SK-N-SH (cell line): ENCODE results near the gene HYLS1. TPM values are rescaled to one million over a fixed set of nuclear protein-coding genes. Genes with fewer than 3 reads are reported as not detected.

ENCODE experiments used
- CTCF ChIA-PET: fragments of 300-600, 350-600 bp; formaldehyde crosslinking; extraction: SDS; loops from one replicate; lab custom pipeline; 2021; lab: Yijun Ruan, JAX
- POLR2A ChIA-PET: fragments of 350-600 bp; sonication (Branson Sonifier 250); formaldehyde crosslinking; extraction: SDS; loops from one replicate; lab custom pipeline; 2020; ENCODE audit warnings: antibody characterized with exemption, inconsistent platforms; lab: Yijun Ruan, JAX
- DNase-seq: peaks from one replicate; pipeline ENCODE4 v3.0.0; 2012
- H2AFZ ChIP-seq: fragments of 200-600 bp; sonication (generic); 2 replicates; pipeline ENCODE4 v1.8.1; 2016; ENCODE audit warnings: antibody characterized with exemption, mild to moderate bottlenecking, low read depth
- H3F3A ChIP-seq: fragments of 200-600 bp; sonication (generic); replicated peaks from 2 replicates; pipeline ENCODE3; 2016; ENCODE audit warnings: antibody characterized with exemption, mild to moderate bottlenecking; ENCODE audit not compliant: insufficient read depth
- H3K27ac ChIP-seq, 2 experiments: fragments of 200-500 bp in 1 of 2; fragments of 200-600 bp in 1 of 2; sonication (Bioruptor generic) in 1 of 2; sonication (generic), shearing (Covaris generic) in 1 of 2; 2 replicates each; pipeline versions ENCODE4 v1.5.1 to v1.6.1; 2014 to 2016; ENCODE audit warnings: low read depth in 2 of 2, inconsistent platforms in 1 of 2, low read length in 1 of 2, mild to moderate bottlenecking in 1 of 2, mixed read lengths in 1 of 2
- H3K27me3 ChIP-seq: fragments of 200-600 bp; sonication (generic), shearing (Covaris generic); 2 replicates; pipeline ENCODE4 v1.6.1; 2016; ENCODE audit warnings: mixed run types; ENCODE audit not compliant: insufficient read depth
- H3K36me3 ChIP-seq, 2 experiments: fragments of 200-500 bp in 1 of 2; fragments of 200-600 bp in 1 of 2; sonication (Bioruptor generic) in 1 of 2; sonication (generic) in 1 of 2; replicated peaks in 1 of 2; 2 replicates each; pipeline versions ENCODE3 to v1.5.1; 2014 to 2016; ENCODE audit warnings: low read length in 1 of 2, mild to moderate bottlenecking in 1 of 2; ENCODE audit not compliant: insufficient read depth in 2 of 2, control insufficient read depth in 1 of 2
- H3K4me1 ChIP-seq, 2 experiments: fragments of 200-500 bp in 1 of 2; fragments of 200-600 bp in 1 of 2; sonication (Bioruptor generic) in 1 of 2; sonication (generic), shearing (Covaris generic) in 1 of 2; 2 replicates each; pipeline versions ENCODE4 v1.5.1 to v1.6.1; 2014 to 2016; ENCODE audit warnings: low read depth in 1 of 2, low read length in 1 of 2, mixed run types in 1 of 2; ENCODE audit not compliant: insufficient read depth in 2 of 2, control insufficient read depth in 1 of 2
- H3K4me2 ChIP-seq: fragments of 200-600 bp; sonication (generic), shearing (Covaris generic); 2 replicates; pipeline ENCODE4 v1.6.1; 2017; ENCODE audit warnings: mixed run types
- H3K4me3 ChIP-seq, 2 experiments: fragments of 200-500 bp in 1 of 2; fragments of 200-600 bp in 1 of 2; sonication (Bioruptor generic) in 1 of 2; sonication (generic), shearing (Covaris generic) in 1 of 2; 2 replicates each; pipeline versions ENCODE4 v1.5.1 to v1.8.1; 2014 to 2016; ENCODE audit warnings: low read depth in 2 of 2, inconsistent platforms in 1 of 2, low read length in 1 of 2, mild to moderate bottlenecking in 1 of 2, mixed read lengths in 1 of 2, moderate library complexity in 1 of 2
- H3K79me2 ChIP-seq: fragments of 200-600 bp; sonication (generic); 2 replicates; pipeline ENCODE4 v1.8.1; 2017; ENCODE audit warnings: mild to moderate bottlenecking; ENCODE audit not compliant: insufficient read depth
- H3K9ac ChIP-seq: fragments of 200-600 bp; sonication (generic); 2 replicates; pipeline ENCODE4 v1.6.1; 2017; ENCODE audit warnings: mixed run types
- H3K9me2 ChIP-seq: fragments of 200-600 bp; sonication (generic); 2 replicates; pipeline ENCODE4 v1.6.1; 2017; ENCODE audit warnings: mixed run types
- H3K9me3 ChIP-seq: fragments of 200-600 bp; sonication (generic); 2 replicates; pipeline ENCODE4 v1.6.1; 2017; ENCODE audit warnings: mixed run types, mild to moderate bottlenecking, moderate library complexity
- H4K20me1 ChIP-seq: fragments of 200-600 bp; sonication (generic); 2 replicates; pipeline ENCODE4 v1.6.1; 2017; ENCODE audit warnings: mild to moderate bottlenecking, mixed run types; ENCODE audit not compliant: insufficient read depth
- EP300 ChIP-seq, 2 experiments: IDR thresholded peaks; 2 replicates each; pipeline versions ENCODE4 v1.4.0 to v1.6.1; 2012; ENCODE audit warnings: borderline replicate concordance in 1 of 2, low read depth in 1 of 2, low read length in 1 of 2
- FOSL2 ChIP-seq: IDR thresholded peaks from 2 replicates; pipeline ENCODE4 v1.4.0; 2012; ENCODE audit warnings: low read depth, mild to moderate bottlenecking, moderate library complexity, borderline replicate concordance
- FOXJ3 ChIP-seq: sonication (generic); formaldehyde crosslinking; IDR thresholded peaks from 2 replicates; pipeline ENCODE4 v1.5.1; 2020; ENCODE audit warnings: mild to moderate bottlenecking, missing genetic modification reagents
- GATA2 ChIP-seq: sonication (generic); formaldehyde crosslinking; IDR thresholded peaks from 2 replicates; pipeline ENCODE4 v1.5.0; 2020; ENCODE audit warnings: mild to moderate bottlenecking, missing genetic modification reagents
- MXI1 ChIP-seq: IDR thresholded peaks from 2 replicates; pipeline ENCODE4 v1.6.1; 2012; ENCODE audit warnings: mild to moderate bottlenecking, low read depth, low read length, improper control_type of control experiment
- NFIC ChIP-seq: IDR thresholded peaks from 2 replicates; pipeline ENCODE4 v1.4.0; 2012; ENCODE audit warnings: borderline replicate concordance
- NRF1 ChIP-seq: IDR thresholded peaks from 2 replicates; pipeline ENCODE4 v1.6.1; 2012; ENCODE audit warnings: low read depth, mild to moderate bottlenecking, low read length
- RCOR1 ChIP-seq: fragments of 150-350 bp; IDR thresholded peaks from 2 replicates; pipeline ENCODE4 v1.6.1; 2017; ENCODE audit warnings: antibody characterized with exemption, low read length
- RFX5 ChIP-seq: IDR thresholded peaks from 2 replicates; pipeline ENCODE4 v1.6.1; 2012; ENCODE audit warnings: mild to moderate bottlenecking, improper control_type of control experiment, low read length
- RXRA ChIP-seq: IDR thresholded peaks from 2 replicates; pipeline ENCODE4 v1.4.0; 2012; ENCODE audit warnings: low read depth, mild to moderate bottlenecking, borderline replicate concordance
- SMC3 ChIP-seq: IDR thresholded peaks from 2 replicates; pipeline ENCODE4 v1.6.1; 2012; ENCODE audit warnings: low read depth, low read length, improper control_type of control experiment
- TEAD4 ChIP-seq: IDR thresholded peaks from 2 replicates; pipeline ENCODE4 v1.4.0; 2012; ENCODE audit warnings: mild to moderate bottlenecking, borderline replicate concordance; ENCODE audit not compliant: insufficient read depth
- WGBS: methylation state at CpG from one replicate; pipeline ENCODE4 v1.1.6; 2017; ENCODE audit warnings: low lambda C conversion rate; 5-methylcytosine and 5-hydroxymethylcytosine counted together
- polyA plus RNA-seq, 3 experiments: library from polyadenylated mRNA; depleted of rRNA; stranded (reverse); fragments of >200 nt; gene quantifications; 2 replicates each; pipeline ENCODE4 v1.2.3, GENCODE V29; 2012
- TF ChIP-seq, protein P1 (sequence below): IDR thresholded peaks from 2 replicates; pipeline ENCODE4 v1.4.0; 2012; ENCODE audit warnings: low read depth, borderline replicate concordance
- TF ChIP-seq, protein P2 (sequence below): IDR thresholded peaks from 2 replicates; pipeline ENCODE4; 2012

The HYLS1 gene
- polyA plus RNA-seq, 1 of the 3 experiments (the other 2 are of a cell fraction): 1.3 TPM

DNA sequence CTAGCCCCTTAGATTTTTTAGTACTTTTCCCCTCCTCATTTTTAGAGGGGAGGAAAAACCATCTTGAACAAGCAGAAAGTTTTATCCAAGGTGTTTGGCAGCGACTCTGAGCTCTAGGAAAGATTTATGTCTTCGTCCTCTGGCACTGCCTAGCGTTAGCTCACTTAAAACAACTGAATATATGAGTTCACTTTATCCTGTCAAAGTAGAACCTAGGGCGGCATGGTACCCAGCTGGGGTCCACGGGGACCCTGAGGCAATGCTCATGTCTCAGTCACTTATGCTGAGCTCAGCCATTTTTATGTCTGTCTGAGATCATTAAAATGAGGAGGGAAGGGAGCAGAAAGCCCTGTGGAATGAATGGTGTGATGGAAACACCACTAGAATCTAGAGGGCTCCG, 44.2 kb downstream of the HYLS1 start:
- no peaks in the 10 kb centered on the region for H3K9me3 ChIP-seq
- H3K9me2 ChIP-seq: no peaks in the 10 kb centered on the region
- H3K79me2 ChIP-seq: no peaks in the 10 kb centered on the region
- H3K36me3 ChIP-seq: no peaks in the 10 kb centered on the region
- no peaks in the 10 kb centered on the region for H3F3A ChIP-seq
- DNase-seq: no peak
- 72% methylated on average over 6 of the region's 6 CpGs for WGBS
- TF ChIP-seq TEAD4 (no peak), MXI1 (no peak), EP300 (IDR thresholded peaks at IDR 0.05; ENCODE audit: borderline replicate concordance in 1 of 2, low read depth in 1 of 2, low read length in 1 of 2) (no peak)
- no peak overlapping the region for H3K4me2 ChIP-seq
- no peaks in the 10 kb centered on the region for H4K20me1 ChIP-seq
- 0 out of 2 replicates have a peak, but pooled peaks cover 6% of the 10 kb centered on the region for H3K27me3 ChIP-seq
- H3K4me3 ChIP-seq: no peak overlapping the region
- ChIA-PET CTCF (interaction anchor here (1.5 to 4.2 kb wide), 4 partner anchors 8 to 262 kb away, joined by 5 to 26 read pairs (median 12); no protein-coding TSS in a partner anchor), POLR2A (no interaction called here)
- H3K27ac ChIP-seq: no peak overlapping the region
- H3K4me1 ChIP-seq: peaks cover 0 to 22% of the 10 kb centered on the region in 2 experiments; a peak in 2 of 4 replicates
- no peak overlapping the region for H3K9ac ChIP-seq
- H2AFZ ChIP-seq: no peak overlapping the region

DNA sequence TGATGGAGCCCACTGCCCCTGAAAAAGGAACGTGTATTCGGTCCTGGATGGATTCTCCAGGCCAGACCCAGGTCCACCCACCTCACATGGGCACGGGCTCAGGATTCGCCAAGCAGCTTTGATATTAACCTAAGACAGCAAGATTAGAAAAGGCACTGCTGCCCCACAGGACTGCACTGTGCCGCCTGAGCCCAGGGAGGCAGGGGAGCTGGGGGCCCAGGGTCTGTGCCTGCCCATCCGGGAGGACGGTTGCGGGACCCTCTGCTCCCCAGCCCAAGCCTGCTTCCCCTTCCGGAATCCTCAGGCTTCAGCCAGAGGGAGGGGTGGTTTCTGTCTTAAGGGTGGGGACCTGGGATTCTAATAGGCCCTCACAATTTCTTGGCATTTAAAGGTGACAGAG, 44.8 kb downstream of the HYLS1 start:
- H3K36me3 ChIP-seq: no peaks in the 10 kb centered on the region
- no peak overlapping the region for H3K4me3 ChIP-seq
- no peak overlapping the region for H3K9ac ChIP-seq
- no peak overlapping the region for H2AFZ ChIP-seq
- POLR2A ChIA-PET: no interaction called here
- H3K4me1 ChIP-seq: peaks cover 0 to 20% of the 10 kb centered on the region in 2 experiments; a peak in 2 of 4 replicates
- no peaks in the 10 kb centered on the region for H3K9me3 ChIP-seq
- no peak overlapping the region for H3K4me2 ChIP-seq
- CTCF ChIA-PET: interaction anchor here (1.1 to 4.2 kb wide), 5 partner anchors 9 to 262 kb away, joined by 3 to 26 read pairs (median 6); no protein-coding TSS in a partner anchor
- DNase-seq: no peak
- no peaks in the 10 kb centered on the region for H3K9me2 ChIP-seq
- no peaks in the 10 kb centered on the region for H3K79me2 ChIP-seq
- no peaks in the 10 kb centered on the region for H3F3A ChIP-seq
- 100% methylated on average over 2 of the region's 9 CpGs for WGBS
- TF ChIP-seq MXI1 (no peak), FOSL2 (no peak), NRF1 (no peak)
- H4K20me1 ChIP-seq: no peaks in the 10 kb centered on the region
- 0 out of 2 replicates have a peak, but pooled peaks cover 6% of the 10 kb centered on the region for H3K27me3 ChIP-seq
- H3K27ac ChIP-seq: no peak overlapping the region

DNA sequence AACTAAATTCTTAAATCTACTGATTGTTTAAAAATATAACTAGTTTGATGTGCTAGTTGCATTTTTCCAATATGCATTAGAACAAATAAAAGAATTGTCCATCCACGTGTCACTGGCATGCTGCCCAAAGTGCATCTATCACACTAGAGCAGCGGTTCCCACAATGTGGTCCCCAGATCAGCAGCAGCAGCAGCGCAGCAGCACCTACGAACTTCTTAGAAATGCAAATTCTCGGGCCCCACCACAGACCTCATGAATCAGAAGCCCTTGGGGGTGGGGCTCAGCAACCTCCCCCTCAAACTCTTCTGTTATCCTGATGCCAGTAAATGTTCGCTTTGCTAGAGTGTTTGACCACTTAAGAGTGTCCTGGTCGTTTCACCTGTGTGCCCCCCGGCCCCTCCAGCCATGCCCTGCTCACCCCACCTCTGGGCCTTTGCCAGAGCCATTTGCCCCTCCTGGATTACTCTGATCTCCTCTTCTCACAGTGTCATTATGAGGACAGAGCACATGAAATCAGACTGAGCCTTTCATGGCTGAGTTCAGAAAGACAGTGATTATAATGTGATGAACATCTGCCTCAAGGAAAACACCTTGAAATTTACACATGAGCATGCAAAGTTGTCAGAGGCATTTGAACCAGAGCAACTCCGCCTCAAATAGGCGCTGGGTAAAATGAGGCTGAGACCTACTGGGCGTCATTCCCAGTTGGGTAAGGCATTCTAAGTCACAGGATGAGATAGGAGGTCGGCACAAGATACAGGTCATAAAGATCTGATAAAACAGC, 45.8 kb downstream of the HYLS1 start:
- no peak overlapping the region for H3K9ac ChIP-seq
- no peak for DNase-seq
- no peaks in the 10 kb centered on the region for H3K9me3 ChIP-seq
- no peak overlapping the region for H3K4me2 ChIP-seq
- H3F3A ChIP-seq: no peaks in the 10 kb centered on the region
- POLR2A ChIA-PET: no interaction called here
- H3K4me1 ChIP-seq: peaks cover 0 to 20% of the 10 kb centered on the region in 2 experiments; a peak in 2 of 4 replicates
- no peaks in the 10 kb centered on the region for H4K20me1 ChIP-seq
- H3K9me2 ChIP-seq: no peaks in the 10 kb centered on the region
- no peak overlapping the region for H3K27ac ChIP-seq
- TF ChIP-seq RFX5 (no peak), RCOR1 (no peak), RXRA (no peak), NFIC (no peak), SMC3 (no peak), GATA2 (CRISPR knock-in tag) (no peak), TEAD4 (no peak), FOXJ3 (CRISPR knock-in tag) (no peak)
- TF ChIP-seq, protein P1, sequence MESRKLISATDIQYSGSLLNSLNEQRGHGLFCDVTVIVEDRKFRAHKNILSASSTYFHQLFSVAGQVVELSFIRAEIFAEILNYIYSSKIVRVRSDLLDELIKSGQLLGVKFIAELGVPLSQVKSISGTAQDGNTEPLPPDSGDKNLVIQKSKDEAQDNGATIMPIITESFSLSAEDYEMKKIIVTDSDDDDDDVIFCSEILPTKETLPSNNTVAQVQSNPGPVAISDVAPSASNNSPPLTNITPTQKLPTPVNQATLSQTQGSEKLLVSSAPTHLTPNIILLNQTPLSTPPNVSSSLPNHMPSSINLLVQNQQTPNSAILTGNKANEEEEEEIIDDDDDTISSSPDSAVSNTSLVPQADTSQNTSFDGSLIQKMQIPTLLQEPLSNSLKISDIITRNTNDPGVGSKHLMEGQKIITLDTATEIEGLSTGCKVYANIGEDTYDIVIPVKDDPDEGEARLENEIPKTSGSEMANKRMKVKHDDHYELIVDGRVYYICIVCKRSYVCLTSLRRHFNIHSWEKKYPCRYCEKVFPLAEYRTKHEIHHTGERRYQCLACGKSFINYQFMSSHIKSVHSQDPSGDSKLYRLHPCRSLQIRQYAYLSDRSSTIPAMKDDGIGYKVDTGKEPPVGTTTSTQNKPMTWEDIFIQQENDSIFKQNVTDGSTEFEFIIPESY: no peak
- TF ChIP-seq, protein P2, sequence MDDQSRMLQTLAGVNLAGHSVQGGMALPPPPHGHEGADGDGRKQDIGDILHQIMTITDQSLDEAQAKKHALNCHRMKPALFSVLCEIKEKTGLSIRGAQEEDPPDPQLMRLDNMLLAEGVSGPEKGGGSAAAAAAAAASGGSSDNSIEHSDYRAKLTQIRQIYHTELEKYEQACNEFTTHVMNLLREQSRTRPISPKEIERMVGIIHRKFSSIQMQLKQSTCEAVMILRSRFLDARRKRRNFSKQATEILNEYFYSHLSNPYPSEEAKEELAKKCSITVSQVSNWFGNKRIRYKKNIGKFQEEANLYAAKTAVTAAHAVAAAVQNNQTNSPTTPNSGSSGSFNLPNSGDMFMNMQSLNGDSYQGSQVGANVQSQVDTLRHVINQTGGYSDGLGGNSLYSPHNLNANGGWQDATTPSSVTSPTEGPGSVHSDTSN: no peak
- WGBS: 69% methylated on average over 10 of the region's 12 CpGs
- H2AFZ ChIP-seq: no peak overlapping the region
- no peaks in the 10 kb centered on the region for H3K36me3 ChIP-seq
- H3K79me2 ChIP-seq: no peaks in the 10 kb centered on the region
- H3K4me3 ChIP-seq: no peak overlapping the region
- 0 out of 2 replicates have a peak, but pooled peaks cover 6% of the 10 kb centered on the region for H3K27me3 ChIP-seq
- CTCF ChIA-PET: interaction anchor here (1.1 to 4.2 kb wide), 3 partner anchors 9 to 128 kb away, joined by 3 to 26 read pairs (median 17); no protein-coding TSS in a partner anchor
